DMS79 (cell line): Measurements from ENCODE around the gene ZNF420.
A peak's percentile ranks its signal among the peaks of the same experiment; 100 is the strongest.
"Not testable (repeated sequence)": the region's sequence is repeated elsewhere in the genome, so short reads cannot be mapped to it uniquely, and the experiment has no call there.

Experiments
- DNase-seq: peaks from one replicate; lab custom pipeline; 2025; lab: John Stamatoyannopoulos, UW

Gene ZNF420

DNA sequence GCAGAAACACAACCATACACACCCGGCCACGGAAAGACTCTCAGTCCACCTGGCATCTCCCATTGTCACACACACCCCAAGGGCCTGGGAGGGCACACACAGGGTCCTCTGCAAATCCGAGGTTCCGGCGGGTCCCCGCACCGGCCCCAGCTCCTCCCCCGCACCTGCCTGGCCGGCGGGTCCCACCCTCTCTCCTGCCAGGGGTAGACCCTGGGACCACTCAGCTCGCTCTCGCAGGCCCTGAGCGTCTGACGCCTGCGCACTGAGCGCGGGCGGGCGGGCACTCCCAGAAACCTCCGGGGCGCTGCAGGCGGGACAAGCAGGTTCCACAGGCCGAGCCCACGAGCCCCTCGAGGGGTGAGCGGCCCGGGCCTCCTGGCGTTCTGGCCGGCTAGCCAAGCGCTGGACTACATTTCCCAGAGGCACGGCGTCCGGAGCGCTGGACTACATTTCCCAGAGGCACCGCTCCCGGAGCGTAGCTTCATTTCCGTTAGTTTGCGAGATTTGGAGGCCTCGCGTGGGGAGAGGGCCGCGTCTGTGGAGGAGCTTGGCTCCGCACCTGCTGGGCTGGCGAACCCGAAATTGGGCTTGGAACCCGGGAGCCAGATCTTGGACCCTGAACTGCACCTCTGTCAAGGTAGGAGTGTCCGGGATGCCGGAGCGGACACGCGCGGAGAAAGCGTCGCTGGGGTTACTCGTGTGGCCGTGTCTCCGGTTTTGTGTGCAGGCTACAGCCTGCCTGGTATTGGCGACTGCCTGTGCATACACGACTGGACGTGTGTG lies at the start of gene ZNF420:
Gene ZNF420, plus strand, starts transcription at position 500 of the 783 bp plus-strand sequence. CDS start 10,686 bp downstream, outside the sequence.
- peak; percentile 95 for DNase-seq

DNA sequence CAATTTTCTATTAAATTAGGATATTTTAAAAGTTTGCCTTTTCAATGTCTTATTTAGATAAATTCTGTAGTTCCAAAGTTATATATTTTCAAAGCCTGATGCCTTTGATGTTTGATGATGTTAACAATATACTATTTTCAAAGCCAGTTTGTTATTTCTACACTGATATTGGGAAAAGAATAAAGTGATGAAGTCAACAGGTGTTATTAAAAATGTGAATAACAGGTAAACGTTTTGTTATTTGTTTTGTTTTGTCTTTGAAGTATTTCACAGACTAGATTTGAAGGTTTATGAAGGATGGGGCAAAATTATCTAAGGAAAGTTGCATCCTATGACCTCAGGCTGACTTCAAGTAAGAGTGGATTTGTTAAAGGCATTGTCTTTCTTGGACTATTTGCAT lies 33.1 kb upstream of the ZNF420 start:
- DNase-seq: no peak

DNA sequence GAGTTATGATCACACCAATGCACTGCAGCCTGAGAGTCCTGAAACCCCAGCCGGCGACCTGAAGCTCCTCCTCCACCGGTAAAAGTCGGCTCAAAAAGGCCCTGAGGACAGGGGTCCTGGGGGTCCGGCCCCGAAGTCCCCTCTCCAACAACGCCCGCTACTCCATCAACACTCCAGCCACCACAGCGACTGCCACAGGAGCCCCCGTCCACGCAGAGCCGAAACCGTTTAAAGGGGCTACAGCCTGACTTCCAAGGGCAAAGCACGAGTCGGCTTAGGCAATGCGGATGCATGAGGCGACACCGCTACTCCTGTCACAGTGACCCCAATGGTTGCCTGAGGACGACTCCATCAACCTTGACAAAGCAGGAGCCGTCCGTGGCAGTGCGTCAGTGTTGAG lies 22.9 kb upstream of the ZNF420 start:
- DNase-seq: no peak

DNA sequence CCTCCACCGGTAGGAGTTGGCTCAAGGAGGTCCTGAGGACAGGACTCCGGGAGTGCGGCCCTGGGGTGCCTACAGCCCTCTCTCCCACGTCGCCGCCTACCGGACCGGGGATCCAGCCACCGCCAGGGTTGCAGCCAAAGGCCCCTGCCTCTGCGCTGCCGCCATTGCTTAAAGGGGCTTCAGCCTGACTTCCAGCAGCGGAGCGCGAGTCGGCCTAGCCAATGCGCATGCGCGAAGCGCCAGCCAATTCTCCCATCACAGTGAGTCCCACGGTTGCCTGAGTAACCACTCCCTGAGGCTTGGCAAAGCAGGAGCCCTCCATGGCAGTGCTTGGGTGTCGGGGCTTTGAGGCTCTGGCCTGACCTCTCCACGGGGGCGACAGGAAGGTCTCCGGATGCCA lies 21.5 kb upstream of the ZNF420 start:
- DNase-seq: no peak

DNA sequence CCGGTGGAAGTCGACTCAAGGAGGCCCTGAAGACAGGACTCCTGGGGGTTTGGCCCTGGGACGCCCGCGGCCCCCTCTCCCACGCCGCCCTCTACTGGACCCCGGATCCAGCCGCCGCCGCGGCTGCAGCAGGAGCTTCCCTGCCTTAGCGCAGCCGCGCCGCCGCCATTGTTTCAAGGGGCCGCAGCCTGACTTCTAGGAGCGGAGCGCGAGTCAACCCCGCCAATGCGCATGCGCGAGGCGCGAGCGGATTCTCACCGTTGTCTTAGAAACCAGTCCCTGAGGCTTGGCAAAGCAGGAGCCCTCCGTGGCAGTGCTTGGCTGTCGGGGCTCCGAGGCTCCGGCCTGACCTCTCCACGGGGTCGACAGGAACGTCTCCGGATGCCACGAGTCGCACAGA lies 19.1 kb upstream of the ZNF420 start:
- DNase-seq: no peak

DNA sequence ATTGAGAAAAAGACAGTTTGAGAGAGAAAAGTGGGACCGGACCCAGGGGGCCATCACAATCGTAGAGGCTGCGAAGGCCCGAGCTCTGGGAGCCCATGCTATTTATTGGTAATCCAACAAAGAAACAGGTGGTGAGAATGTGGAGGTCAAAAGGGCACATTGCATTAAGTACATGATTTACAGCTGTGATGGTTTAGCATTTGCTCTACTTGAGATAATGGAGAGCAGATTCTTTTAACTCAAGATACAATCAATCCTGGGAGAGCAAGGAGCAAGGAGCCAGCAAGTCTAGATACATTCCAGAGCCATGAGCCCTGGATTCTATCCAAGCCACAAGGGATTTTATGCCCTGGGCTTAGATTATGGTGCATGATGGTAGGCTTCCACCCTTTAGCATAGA lies 13.3 kb upstream of the ZNF420 start:
- DNase-seq: not testable (repeated sequence)

DNA sequence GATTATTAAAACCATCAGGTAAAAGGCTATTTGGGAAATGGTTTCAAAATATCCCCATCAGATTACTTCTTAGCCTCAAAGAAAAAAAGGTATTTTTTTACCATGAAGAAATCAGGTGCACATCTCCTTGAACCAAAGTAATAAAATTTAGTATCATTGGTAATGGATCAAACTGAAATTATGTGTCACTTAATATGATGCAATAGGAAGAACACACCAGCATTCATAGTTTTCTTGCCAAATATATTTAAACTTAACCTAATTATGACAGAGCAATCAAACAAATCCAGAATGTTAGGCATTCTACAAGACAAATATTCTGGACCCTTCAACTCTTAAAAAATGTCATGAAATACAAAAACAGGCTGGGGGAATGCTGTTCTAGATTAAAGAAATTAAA lies 4.1 kb upstream of the ZNF420 start:
- no peak for DNase-seq

DNA sequence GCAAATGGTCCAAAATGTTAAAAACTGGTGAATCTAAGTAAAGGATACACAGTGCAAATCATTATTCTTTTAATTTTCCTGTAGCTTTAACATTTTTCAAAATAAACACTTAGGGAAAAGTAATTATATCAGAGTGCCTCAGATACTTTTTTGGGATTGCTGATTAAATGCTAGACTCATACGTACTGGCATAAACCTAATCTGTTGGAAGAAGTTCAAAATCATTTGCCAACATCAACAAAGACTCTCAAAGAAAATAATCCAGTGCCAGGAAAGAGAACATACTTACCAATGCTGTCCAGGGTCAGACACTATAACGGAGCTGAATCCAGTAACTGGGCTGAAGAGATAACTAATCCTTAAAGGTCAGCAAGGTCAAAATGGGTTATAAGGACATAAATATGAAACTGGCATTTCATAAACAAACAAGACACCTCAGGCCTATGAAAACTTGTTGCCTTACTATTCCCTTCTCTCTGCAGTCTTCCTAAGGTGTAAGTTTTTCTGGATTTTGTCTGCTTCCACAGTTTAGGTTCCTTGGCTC lies 3.3 kb upstream of the ZNF420 start:
- DNase-seq: no peak

DNA sequence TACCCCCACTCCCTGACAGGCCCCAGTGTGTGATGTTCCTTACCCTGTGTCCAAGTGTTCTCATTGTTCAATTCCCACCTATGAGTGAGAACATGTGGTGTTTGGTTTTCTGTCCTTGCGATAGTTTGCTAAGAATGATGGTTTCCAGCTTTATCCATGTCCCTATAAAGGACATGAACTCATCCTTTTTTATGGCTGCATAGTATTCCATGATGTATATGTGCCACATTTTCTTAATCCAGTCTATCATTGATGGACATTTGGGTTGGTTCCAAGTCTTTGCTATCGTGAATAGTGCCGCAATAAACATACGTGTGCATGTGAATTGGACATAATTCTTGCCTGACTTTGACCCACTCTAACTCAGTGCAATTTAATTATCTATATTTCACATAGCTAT lies 1.7 kb upstream of the ZNF420 start:
- DNase-seq: not testable (repeated sequence)

DNA sequence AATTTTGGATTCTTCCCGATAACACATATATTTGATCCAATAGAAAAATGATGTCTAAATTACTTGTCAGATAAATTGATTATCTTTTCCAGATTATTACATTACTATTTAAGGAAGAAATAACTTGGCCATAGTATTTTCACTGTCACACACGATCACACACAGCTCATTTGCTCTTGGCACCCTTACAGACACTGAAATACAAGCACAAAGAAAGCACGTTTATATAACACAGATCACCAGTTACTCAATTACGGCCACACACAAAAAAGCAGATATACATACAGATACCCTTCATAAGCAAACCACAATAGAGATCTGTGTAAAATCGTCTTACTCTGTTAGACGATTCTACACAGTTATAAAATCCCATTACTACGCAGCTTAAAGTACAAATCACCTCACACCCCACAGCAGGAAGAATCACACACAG lies 716 bp upstream of the ZNF420 start:
- DNase-seq: no peak

DNA sequence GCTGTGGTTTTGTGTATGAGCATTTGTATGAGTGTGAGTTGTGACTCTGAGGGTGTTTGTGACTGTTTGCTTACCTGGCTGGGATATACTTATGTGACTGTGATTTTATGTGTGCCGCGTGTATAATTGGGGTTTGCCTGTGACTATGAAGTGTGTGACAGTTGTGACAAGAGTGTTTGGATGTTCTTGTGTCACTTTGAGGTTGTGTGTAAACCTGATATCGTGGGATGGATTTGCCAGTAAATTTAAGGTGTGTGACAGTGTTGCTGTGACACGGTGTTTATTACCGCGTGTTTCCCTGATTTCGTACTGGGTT lies 442 bp downstream of the ZNF420 start:
- no peak for DNase-seq

DNA sequence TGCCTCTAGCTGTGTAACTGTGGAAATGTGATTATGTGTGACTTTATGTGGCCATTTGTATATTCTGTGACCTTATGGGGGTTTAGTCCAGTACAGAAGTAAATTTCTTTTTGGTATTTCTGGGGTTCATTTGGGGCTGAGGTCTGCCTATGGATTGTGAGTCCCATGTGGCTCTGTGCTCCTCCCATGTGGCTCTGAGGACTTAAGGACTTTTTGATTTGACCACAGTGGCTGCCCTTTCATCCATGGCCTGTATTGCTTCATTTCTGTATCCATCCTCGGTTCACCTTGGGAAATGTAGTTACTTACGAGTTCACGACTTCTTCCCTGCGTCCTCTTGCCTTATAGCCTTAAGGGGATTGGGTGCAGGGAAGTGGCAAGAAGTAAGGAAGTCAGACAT lies 1.0 kb downstream of the ZNF420 start:
- no peak for DNase-seq

DNA sequence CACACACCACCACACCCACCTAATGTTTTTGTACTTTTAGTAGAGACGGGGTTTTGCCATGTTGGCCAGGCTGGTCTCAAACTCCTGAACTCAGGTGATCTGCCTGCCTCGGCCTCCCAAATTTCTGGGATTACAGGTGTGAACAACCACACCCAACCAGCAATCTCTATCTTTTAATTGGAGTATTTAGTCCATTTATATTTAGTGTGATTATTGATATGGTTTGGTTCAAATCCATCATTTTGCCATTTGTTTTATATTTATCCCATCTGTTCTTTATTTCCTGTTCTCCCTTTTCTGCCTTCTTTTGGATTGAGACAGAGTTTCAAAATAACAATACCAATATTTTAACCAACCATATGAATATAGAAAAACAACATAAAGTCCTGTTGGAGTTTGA lies 4.1 kb downstream of the ZNF420 start:
- no peak for DNase-seq

DNA sequence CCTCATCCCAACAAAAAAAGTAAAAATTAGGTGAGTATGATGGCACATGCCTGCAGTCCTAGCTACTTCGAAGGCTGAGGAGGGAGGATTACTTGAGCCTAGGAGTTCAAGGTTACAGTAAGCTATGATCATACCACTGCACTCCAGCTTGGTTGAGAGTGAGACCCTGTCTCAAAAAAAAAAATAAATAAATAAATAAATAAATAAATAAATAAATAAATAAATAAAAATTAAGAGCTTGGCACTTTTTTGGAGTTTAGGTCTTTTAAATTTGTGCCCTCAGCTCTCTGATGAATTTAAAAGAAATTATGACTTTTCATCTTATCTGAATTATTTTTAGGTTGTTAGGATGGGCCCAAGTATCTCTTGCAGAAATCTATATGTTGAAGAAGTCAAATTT lies 8.9 kb downstream of the ZNF420 start:
- DNase-seq: no peak

DNA sequence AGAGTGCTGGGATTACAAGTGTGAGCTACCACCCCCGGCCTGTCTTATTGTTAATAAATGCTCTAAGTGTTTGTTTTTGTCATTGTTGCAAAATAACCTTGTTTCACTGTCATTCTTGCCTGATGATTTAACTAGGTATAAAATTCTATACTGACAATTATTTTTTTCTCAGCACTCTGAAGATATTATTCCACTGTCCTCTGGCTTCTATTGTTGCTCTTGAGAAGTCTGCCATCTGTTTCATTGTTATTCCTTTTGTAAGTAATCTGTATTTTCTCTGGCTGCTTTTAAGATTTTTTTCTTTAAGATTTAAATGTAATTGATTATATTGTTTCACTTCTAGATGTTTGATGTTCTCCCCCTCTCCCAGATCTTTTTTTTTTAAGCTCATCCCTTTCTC lies 17.6 kb downstream of the ZNF420 start:
- no peak for DNase-seq

DNA sequence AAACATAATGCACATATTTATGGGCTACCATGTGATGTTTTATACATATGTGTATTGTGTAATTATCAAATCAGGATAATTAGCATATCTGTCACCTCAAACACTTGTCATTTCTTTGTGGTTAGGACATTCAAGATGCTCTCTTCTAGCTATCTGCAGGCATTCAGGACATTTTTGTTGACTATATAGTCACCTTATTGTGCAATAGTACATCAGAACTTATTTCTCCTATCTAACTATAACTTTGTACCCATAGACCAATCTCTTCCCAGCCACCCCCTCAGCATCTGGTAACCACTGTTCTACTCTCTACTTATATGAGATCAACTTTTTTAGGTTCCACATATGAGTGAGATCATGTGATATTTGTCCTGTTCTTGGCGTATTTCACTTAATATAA lies 20.3 kb downstream of the ZNF420 start:
- no peak for DNase-seq

DNA sequence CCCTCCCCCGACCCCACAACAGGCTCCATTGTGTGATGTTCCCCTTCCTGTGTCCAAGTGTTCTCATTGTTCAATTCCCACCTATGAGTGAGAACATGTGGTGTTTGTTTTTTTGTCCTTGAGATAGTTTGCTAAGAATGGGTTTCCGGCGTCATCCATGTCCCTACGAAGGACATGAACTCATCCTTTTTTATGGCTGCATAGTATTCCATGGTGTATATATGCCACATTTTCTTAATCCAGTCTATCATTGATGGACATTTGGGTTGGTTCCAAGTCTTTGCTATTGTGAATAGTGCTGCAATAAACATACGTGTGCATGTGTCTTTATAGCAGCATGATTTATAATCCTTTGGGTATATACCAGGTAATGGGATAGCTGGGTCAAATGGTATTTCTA lies 25.9 kb downstream of the ZNF420 start:
- not testable (repeated sequence) for DNase-seq

DNA sequence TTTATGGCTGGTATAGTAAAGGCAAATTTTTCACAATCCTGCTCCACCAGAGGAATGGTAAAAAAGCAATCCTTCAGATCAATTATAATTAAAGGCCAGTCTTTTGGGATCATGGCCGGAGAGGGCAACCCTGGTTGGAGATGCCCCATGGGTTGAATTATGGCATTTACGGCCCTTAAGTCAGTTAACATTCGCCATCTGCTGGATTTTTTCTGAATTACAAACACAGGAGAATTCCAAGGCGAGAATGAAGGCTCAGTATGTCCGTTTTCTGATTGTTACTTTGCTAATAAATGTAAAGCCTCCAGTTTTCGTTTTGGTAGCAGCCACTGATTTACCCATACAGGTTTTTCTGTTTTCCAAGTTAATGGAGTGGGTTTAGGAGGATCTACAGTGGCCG lies 33.5 kb downstream of the ZNF420 start:
- DNase-seq: not testable (repeated sequence)

DNA sequence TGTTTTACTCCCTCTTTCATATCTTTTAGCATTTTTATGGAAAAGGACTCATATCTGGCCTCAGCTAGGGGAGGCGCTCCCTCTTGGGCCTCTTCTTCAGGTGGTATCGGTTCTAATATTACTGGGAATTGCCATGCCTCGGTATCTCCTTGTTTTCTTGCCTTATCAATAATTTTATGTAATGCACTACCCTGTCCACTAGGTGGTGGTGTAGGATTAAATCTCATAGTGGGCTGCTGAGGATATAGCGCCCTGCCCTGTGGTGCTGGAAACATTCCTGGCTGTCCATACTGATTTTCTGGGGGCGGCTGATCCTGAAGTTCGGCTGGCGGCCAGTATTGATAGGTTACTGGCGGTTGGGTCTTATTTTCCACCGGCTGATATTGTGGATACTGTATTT lies 35.8 kb downstream of the ZNF420 start:
- DNase-seq: no peak

DNA sequence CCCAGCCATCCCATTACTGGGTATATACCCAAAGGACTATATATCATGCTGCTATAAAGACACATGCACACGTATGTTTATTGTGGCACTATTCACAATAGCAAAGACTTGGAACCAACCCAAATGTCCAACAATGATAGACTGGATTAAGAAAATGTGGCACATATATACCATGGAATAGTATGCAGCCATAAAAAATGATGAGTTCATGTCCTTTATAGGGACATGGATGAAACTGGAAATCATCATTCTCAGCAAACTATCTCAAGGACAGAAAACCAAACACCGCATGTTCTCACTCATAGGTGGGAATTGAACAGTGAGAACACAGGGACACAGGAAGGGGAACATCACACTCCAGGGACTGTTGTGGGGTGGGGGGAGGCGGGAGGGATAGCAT lies 43.9 kb downstream of the ZNF420 start:
- not testable (repeated sequence) for DNase-seq

DNA sequence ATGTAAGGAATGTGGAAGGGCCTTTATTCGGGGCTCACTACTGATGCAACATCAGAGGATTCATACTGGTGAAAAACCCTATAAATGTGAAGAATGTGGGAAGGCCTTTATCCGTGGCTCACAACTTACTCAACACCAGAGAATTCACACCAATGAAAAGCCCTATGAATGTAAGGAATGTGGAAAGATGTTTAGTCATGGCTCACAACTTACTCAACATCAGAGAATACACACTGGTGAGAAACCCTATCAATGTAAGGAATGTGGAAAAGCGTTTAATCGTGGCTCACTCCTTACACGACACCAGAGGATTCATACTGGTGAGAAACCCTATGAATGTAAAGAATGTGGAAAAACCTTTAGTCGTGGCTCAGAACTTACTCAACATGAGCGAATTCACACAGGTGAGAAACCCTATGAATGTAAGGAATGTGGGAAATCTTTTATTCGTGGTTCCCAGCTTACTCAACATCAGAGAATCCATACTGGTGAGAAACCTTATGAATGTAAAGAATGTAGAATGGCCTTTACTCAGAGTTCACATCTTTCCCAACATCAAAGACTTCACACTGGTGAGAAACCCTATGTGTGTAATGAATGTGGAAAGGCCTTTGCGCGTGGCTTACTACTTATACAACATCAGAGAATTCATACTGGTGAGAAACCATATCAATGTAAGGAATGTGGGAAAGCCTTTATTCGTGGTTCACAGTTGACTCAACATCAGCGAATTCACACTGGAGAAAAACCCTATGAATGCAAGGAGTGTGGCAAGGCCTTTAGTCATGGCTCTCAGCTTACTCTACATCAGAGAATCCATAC lies 50.0 kb downstream of the ZNF420 start:
- no peak for DNase-seq

DNA sequence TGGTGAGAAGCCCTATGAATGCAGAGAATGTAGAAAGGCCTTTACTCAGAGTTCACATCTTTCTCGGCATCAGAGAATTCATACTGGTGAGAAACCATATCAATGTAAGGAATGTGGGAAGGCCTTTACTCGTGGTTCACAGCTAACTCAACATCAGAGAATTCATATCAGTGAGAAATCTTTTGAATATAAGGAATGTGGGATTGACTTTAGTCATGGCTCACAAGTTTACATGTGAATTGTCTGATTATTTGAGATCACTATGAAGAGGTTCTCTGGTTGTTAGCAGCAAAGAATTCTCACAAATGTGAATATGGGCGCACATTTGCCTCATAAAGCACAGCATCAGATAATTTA lies 50.6 kb downstream of the ZNF420 start:
- DNase-seq: no peak

DNA sequence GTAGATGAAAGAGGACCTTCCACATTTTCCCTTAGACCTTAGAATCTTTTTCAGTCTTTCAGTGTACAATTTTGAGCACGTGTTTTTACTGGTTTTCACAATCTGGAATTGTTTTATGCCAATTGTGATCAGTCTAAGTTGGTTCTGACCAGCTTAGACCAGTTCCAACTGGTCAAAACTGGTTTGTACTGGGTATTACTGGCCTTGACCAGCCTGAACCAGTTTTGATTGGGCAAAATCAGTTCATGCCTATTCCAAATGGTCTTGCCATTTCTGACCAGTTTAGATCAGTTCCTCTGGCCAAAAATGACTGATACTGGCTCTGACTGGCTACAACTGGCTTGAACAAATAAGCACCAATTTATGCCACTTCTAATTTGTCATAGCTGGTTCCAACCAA lies 57.9 kb downstream of the ZNF420 start:
- no peak for DNase-seq
